Measurements from ENCODE around the gene CLDN15.
"Not testable (repeated sequence)": the region's sequence is repeated elsewhere in the genome, so short reads cannot be mapped to it uniquely, and the experiment has no call there.

- TF ChIP-seq, protein P1, sequence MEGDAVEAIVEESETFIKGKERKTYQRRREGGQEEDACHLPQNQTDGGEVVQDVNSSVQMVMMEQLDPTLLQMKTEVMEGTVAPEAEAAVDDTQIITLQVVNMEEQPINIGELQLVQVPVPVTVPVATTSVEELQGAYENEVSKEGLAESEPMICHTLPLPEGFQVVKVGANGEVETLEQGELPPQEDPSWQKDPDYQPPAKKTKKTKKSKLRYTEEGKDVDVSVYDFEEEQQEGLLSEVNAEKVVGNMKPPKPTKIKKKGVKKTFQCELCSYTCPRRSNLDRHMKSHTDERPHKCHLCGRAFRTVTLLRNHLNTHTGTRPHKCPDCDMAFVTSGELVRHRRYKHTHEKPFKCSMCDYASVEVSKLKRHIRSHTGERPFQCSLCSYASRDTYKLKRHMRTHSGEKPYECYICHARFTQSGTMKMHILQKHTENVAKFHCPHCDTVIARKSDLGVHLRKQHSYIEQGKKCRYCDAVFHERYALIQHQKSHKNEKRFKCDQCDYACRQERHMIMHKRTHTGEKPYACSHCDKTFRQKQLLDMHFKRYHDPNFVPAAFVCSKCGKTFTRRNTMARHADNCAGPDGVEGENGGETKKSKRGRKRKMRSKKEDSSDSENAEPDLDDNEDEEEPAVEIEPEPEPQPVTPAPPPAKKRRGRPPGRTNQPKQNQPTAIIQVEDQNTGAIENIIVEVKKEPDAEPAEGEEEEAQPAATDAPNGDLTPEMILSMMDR (IDR thresholded peaks at IDR 0.05) = not testable (repeated sequence)
- TF ChIP-seq POLR2A (IDR thresholded peaks at IDR 0.05) = not testable (repeated sequence)
These were observed 48.3 kb upstream of the CLDN15 start for GRCh38 chr7:101285880-101286279.

Measured in testis (tissue), 2 donors.